RWPE1 (cell line): ENCODE results near the gene MMP23B.

Experiments used
- CTCF ChIA-PET: fragments of 350-600 bp; sonication (Branson Sonifier 250); formaldehyde crosslinking; extraction: SDS; loops from one replicate; lab custom pipeline; 2021; lab: Yijun Ruan, JAX
- POLR2A ChIA-PET: fragments of 400-600 bp; formaldehyde crosslinking; extraction: SDS; loops from one replicate; lab custom pipeline; 2020; ENCODE audit warnings: antibody characterized with exemption; ENCODE audit not compliant: low non-redundant PET; lab: Yijun Ruan, JAX
- DNase-seq: peaks from one replicate; pipeline ENCODE4 v3.0.0; 2012; ENCODE audit warnings: low spot score
- H3K27ac ChIP-seq: fragments of 450-650 bp; 2 replicates; pipeline ENCODE4 v1.5.1; 2017
- TF ChIP-seq, protein P1 (sequence below): fragments of 450-650 bp; conservative IDR thresholded peaks from 2 replicates; pipeline ENCODE4 v1.5.1; 2017; ENCODE audit warnings: low read depth, mild to moderate bottlenecking

The MMP23B gene

DNA sequence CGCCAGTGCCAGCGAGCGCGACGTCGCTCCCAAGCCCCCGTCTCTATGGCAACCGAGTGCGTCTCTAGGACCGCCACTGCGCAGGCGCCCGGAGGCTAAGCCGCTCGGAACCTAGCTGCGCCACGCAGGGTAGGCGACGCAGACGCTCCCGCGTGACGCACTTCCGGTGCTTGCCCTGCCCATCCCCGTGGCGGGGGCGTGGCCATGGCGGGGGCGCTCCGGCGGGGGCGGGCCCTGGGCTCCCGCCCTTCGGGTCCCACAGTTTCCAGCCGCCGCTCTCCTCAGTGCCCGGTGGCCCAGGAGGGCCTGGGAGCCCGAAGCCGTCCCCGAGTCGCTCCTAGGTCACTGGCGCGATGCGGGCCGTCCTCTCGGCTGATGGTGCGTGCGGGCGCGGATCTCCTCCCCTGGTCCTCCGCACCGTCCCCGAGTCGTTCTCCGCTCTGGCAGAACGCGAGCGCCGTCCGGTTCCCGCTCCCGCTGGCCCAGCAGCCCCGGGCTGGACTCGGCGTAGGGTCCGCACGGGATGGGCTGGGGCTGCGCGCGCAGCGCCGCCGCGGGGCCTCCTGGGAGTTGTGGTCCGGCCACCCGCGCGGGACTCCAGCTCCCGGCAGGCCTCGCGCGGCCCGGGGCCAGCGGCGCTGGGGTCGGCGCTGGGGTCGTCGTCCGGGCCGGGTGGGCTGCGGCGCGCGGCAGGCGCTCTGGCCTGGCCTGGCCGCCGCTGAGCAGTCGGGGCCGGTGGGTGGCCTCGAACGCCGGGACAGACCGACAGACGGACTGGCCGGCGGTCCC lies 16.5 kb upstream of the MMP23B start, which contains the start of gene MIB2:
Gene MIB2 (plus strand): TSS at position 245 of the 789 bp plus-strand sequence. CDS start 7,953 bp downstream, outside the sequence.
- peak within 1 kb of the TSS; percentile 99 for H3K27ac ChIP-seq
- peak; percentile 98 for DNase-seq
- ChIA-PET CTCF (no interaction called here), POLR2A (interaction anchor here (0.5 to 1.0 kb wide), 3 partner anchors 13 to 28 kb away, joined by 3 to 8 read pairs (median 3); no protein-coding TSS in a partner anchor)
- TF ChIP-seq, protein P1, sequence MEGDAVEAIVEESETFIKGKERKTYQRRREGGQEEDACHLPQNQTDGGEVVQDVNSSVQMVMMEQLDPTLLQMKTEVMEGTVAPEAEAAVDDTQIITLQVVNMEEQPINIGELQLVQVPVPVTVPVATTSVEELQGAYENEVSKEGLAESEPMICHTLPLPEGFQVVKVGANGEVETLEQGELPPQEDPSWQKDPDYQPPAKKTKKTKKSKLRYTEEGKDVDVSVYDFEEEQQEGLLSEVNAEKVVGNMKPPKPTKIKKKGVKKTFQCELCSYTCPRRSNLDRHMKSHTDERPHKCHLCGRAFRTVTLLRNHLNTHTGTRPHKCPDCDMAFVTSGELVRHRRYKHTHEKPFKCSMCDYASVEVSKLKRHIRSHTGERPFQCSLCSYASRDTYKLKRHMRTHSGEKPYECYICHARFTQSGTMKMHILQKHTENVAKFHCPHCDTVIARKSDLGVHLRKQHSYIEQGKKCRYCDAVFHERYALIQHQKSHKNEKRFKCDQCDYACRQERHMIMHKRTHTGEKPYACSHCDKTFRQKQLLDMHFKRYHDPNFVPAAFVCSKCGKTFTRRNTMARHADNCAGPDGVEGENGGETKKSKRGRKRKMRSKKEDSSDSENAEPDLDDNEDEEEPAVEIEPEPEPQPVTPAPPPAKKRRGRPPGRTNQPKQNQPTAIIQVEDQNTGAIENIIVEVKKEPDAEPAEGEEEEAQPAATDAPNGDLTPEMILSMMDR = no peak

DNA sequence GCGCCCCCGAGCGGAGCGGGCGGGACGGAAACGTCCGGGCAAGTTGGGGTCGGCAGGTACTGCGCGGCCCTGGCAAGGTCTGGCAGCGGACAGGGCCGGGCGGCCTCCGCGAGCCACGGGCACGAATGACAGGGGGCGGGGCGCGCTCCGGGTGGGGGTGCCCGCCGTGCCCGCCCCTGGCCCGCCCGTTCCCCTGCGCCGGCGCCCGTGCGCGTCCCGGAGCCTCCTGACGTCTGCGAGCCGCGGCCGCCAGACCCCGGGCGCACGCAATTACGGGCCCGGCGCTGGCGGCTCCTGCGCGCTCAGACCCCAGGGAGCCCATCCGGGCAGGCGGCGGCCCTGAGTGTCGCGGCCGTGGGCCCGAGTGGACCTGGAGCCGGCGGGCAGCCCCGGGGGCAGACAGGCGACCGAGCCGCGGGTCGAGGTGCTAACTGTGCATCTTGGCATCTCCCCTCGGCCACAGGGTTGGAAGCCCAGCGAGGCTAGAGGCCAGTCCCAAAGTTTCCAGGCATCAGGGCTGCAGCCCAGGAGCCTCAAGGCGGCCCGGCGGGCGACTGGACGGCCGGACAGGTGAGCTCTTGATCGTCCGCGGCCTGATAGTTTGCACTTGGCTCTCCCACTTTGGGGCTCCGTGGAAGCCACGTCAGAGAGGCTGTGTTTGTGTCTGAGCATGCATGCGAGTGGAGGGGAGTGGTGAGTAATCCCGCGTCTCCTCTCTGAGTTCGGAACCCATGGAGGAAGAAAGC lies 15.8 kb upstream of the MMP23B start:
- ChIA-PET CTCF (no interaction called here), POLR2A (interaction anchor here (0.7 kb wide), 2 partner anchors 16 to 42 kb away, joined by 3 read pairs; no protein-coding TSS in a partner anchor)
- TF ChIP-seq, protein P1 = no peak
- no peak for DNase-seq
- H3K27ac ChIP-seq = peak overlapping the region; percentile 99

DNA sequence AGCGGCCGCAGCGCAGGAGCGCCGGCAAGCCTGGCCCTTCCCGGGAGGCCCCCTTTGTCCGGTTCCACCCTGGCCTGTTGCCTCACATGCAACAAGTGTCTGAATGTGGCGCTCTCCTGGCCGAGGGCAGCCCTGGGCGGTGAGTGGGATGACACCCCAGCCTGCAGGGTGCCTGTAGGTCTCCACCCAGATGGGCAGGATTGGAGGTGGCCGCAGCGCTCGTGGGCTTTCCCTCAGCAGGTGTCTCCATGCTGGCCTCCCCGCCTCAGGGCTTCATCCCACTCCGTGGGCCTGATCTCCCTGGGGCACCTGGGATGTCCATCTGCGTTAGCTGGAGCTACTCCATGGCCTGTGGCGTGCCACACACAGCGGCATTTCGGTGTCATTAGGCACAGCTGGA lies 15.1 kb upstream of the MMP23B start:
- TF ChIP-seq, protein P1 = no peak
- ChIA-PET POLR2A (interaction anchor here (0.7 kb wide), 1 partner anchor 41 kb away, joined by 3 read pairs; no protein-coding TSS in a partner anchor), CTCF (no interaction called here)
- peak overlapping the region; percentile 99 for H3K27ac ChIP-seq
- DNase-seq = no peak

DNA sequence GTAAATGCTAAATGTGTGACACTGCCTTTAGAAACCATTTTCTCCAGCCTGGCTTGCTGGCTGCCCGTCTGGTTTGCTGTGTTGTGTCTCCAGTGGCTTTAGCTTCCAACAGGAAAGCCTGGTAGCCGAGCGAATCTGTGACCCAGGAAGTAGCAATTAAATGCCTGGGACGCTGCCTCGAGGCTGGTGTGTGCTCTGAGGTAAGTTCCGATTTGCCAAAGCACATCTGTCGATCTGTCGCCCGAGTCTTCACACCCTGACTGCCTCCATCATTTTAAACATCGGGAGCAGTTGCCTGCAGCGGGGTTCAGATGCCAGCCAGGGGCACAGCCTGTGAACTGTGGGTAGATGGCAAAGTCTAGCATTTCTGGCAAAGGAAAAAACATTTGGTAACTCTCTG lies 14.5 kb upstream of the MMP23B start:
- no peak for DNase-seq
- CTCF ChIA-PET = no interaction called here
- H3K27ac ChIP-seq = peak overlapping the region; percentile 99
- POLR2A ChIA-PET = no interaction called here
- TF ChIP-seq, protein P1 = no peak

DNA sequence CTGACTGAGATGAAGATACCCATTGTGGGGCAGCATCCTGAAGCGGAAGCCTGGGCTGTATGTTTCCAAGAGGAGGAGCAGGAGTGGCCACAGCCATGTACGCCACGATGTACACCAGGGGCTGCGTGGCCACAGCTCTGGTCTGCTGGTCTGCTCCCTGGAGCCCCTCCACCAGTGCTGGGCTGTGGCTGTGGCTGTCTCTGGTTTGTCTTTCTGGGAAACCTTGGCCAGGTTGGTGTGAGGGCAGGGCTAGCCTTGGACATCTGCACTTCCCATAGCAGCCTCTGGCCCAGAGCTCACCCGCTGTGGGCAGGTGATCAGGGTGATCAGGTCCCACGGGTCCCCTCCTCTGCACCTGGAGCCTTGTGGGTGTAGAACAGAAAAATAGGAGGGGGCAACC lies 14.0 kb upstream of the MMP23B start:
- peak overlapping the region; percentile 99 for H3K27ac ChIP-seq
- POLR2A ChIA-PET = no interaction called here
- TF ChIP-seq, protein P1 = no peak
- DNase-seq = no peak
- CTCF ChIA-PET = no interaction called here

DNA sequence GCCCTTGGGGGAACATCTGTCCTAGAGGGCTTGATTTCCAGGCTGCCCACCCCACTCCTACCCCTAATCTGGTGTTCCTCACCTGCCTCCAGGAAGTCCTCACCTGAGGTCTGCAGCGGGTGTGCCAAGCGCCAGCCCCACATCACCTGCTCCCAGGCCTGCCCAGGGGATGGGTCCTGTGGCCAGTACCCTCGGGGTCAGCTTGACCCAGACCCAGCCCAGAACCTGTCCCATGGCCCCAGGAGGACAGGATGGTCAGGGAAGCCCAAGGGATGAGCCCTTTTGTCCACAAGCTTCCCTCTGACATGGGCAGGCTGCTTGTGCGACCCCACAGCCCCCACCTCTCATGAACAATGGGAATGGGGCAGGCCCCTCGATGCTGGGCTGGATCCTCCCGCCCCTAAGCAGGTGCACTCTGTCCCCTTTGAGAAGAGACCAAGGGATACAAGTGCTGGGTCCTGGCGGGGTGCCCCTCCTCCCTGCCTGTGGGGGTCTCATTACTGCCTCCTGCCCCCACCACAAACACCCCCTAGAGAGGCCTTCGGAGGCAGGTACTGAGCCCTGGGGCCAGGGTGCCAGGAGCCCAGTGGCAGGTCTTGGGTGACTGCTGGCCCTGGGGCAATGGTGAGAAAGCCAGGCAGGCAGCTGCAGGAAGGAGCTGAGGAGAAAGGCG lies 13.4 kb upstream of the MMP23B start:
- CTCF ChIA-PET = no interaction called here
- TF ChIP-seq, protein P1 = no peak
- no peak for DNase-seq
- POLR2A ChIA-PET = no interaction called here
- H3K27ac ChIP-seq = peak overlapping the region; percentile 99; the same call in 1 of the 2 replicates
